H1 (cell line): ENCODE measurements around the gene HES3.

Experiments
- CBX5 ChIP-seq: fragments of 300-800, 300-1000 bp; sonication (generic); IDR thresholded peaks from 2 replicates; pipeline ENCODE4 v1.7.1; 2016; ENCODE audit warnings: antibody characterized with exemption, low read length, low read depth
- CEBPB ChIP-seq: IDR thresholded peaks from 2 replicates; pipeline ENCODE4 v1.6.1; 2012; ENCODE audit warnings: low read depth, low read length
- CHD2 ChIP-seq: IDR thresholded peaks from 2 replicates; pipeline ENCODE4 v1.6.1; 2012; ENCODE audit warnings: low read length, improper control_type of control experiment
- EZH2 ChIP-seq: fragments of 200-600 bp; sonication (generic); IDR thresholded peaks from 2 replicates; pipeline ENCODE4 v1.7.1; 2012; ENCODE audit warnings: low read depth, mild to moderate bottlenecking, moderate library complexity, low read length, inconsistent platforms; ENCODE audit not compliant: severe bottlenecking
- JUND ChIP-seq: IDR thresholded peaks from 2 replicates; pipeline ENCODE4 v1.6.1; 2011; ENCODE audit warnings: mild to moderate bottlenecking, improper control_type of control experiment, low read length
- PHF8 ChIP-seq: fragments of 200-600 bp; sonication (generic); conservative IDR thresholded peaks from 2 replicates; pipeline ENCODE4 v1.7.1; 2012; ENCODE audit warnings: low read depth, mild to moderate bottlenecking, inconsistent platforms, low read length, moderate library complexity
- POLR2A ChIP-seq, 2 experiments: IDR thresholded peaks; 1 replicate in 1 of 2; 2 replicates in 1 of 2; pipeline ENCODE4 v1.6.1; 2011; ENCODE audit warnings: low read depth in 2 of 2, low read length in 2 of 2, mild to moderate bottlenecking in 2 of 2; ENCODE audit errors: control extremely low read depth in 1 of 2
- POLR2AphosphoS5 ChIP-seq: IDR thresholded peaks from 2 replicates; pipeline ENCODE4 v1.6.1; 2011; ENCODE audit warnings: low read depth, low read length
- RFX5 ChIP-seq: IDR thresholded peaks from 2 replicates; pipeline ENCODE4 v1.6.1; 2011; ENCODE audit warnings: low read depth, low read length, improper control_type of control experiment, borderline replicate concordance
- TAF1 ChIP-seq: IDR thresholded peaks from 2 replicates; pipeline ENCODE4 v1.6.1; 2011; ENCODE audit warnings: mild to moderate bottlenecking, low read depth, low read length

GRCh38 chr1:6243053-6243834 lies 735 bp upstream of the HES3 start:
- TF ChIP-seq CHD2 (no peak), RFX5 (no peak), POLR2AphosphoS5 (no peak), POLR2A (IDR thresholded peaks at IDR 0.05; ENCODE audit: control extremely low read depth in 1 of 2, low read depth in 2 of 2, low read length in 2 of 2) (no peak), EZH2 (no peak), JUND (no peak), CEBPB (no peak), PHF8 (no peak), CBX5 (no peak), TAF1 (no peak)
